Gastrocnemius medialis (tissue), 4 donors: ENCODE measurements around the gene OR8H2. TPM values are rescaled to one million over a fixed set of nuclear protein-coding genes. Genes with fewer than 3 reads are reported as not detected.

Source experiments
- ATAC-seq, 2 donors: fragments of 150-250 bp; one replicate each; pipeline ENCODE4 v1.9.1; 2016
- DNase-seq, 2 donors: peaks; one replicate each; pipeline ENCODE4 v3.0.0-alpha.2; 2019
- H3K27ac ChIP-seq, 4 donors: fragments of 200-600 bp; sonication (generic); 1 replicate in 1 of 4; 2 replicates in 3 of 4; pipeline ENCODE4 v1.5.1; 2016 to 2018; ENCODE audit warnings: mild to moderate bottlenecking in 2 of 4, moderate library complexity in 1 of 4
- H3K27me3 ChIP-seq, 3 donors: fragments of 200-600 bp; sonication (generic) in 2 of 3; 1 replicate in 1 of 3; 2 replicates in 2 of 3; pipeline versions ENCODE4 v1.5.1 to v1.6.0; 2016 to 2019; ENCODE audit warnings: mild to moderate bottlenecking in 1 of 3, moderate library complexity in 1 of 3
- H3K36me3 ChIP-seq, 2 donors: fragments of 200-600 bp; sonication (generic) in 1 of 2; one replicate each; pipeline ENCODE4 v1.5.1; 2017 to 2018
- H3K4me1 ChIP-seq, 2 donors: fragments of 200-600 bp; sonication (generic) in 1 of 2; one replicate each; pipeline ENCODE4 v1.5.1; 2016 to 2017; ENCODE audit warnings: mild to moderate bottlenecking in 2 of 2
- H3K4me3 ChIP-seq, 4 donors: fragments of 200-600 bp; sonication (generic) in 3 of 4; 1 replicate in 1 of 4; 2 replicates in 3 of 4; pipeline ENCODE4 v1.5.1; 2016 to 2019; ENCODE audit warnings: mild to moderate bottlenecking in 2 of 4
- H3K9me3 ChIP-seq, 3 donors: fragments of 200-600 bp; sonication (generic) in 2 of 3; 1 replicate in 1 of 3; 2 replicates in 2 of 3; pipeline ENCODE4 v1.5.1; 2016 to 2019
- POLR2A ChIP-seq, 2 donors: fragments of 450-650 bp; IDR thresholded peaks; one replicate each; pipeline ENCODE4 v1.6.1; 2017; ENCODE audit warnings: antibody characterized with exemption in 2 of 2, mild to moderate bottlenecking in 2 of 2, moderate library complexity in 2 of 2
- in situ Hi-C, 4 donors: fragments of 200-750 bp; cut with MboI; loops; one replicate each; pipeline versions ENCODE4 v1.15.0 to v1.8.0; 2017; ENCODE audit warnings: low sequenced_read_pairs in 4 of 4
- intact Hi-C: fragments of 100-400 bp; cut with DNase I; formaldehyde crosslinking; loops from one replicate; pipeline ENCODE4 v1.15.1; 2023; ENCODE audit warnings: low total_unique reads
- total RNA-seq, 4 donors: library from RNA; depleted of rRNA; stranded (reverse); fragments of >200 nt; gene quantifications; one replicate each; pipeline versions ENCODE4 v1.1.0 to v1.2.3, GENCODE V29; 2016
- TF ChIP-seq, protein P1 (sequence below), 5 experiments: fragments of 450-650 bp in 3 of 5; fragments of 200-600 bp in 2 of 5; sonication (generic) in 2 of 5; IDR thresholded peaks in 4 of 5; conservative IDR thresholded peaks in 1 of 5; 1 replicate in 4 of 5; 2 replicates in 1 of 5; pipeline ENCODE4 v1.5.1; 2016 to 2019; ENCODE audit warnings: antibody characterized with exemption in 5 of 5, mild to moderate bottlenecking in 3 of 5, moderate library complexity in 3 of 5

The OR8H2 gene
- total RNA-seq, 4 donors from 2014 or later = not detected

DNA sequence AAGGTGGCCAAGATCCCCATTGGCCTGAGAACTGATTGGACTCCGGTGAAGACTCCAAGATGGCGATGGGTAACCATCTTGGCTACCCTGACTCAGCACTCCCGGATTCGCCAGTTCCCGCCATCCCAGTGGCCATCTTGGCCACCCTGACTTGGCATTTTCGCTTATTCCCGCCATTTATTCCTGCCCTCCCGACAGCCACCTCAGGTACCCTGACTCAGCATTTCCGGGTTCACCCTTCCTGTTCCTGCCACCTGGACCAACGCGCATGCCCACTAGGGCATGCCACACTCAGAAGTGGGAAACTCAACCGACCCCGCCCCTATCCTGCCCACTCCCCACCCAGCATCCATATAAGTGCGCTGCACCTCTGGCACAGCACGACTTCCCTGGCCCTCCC lies 48.8 kb downstream of the OR8H2 start:
- ATAC-seq (no peak), DNase-seq (no peak)
- TF ChIP-seq, protein P1, sequence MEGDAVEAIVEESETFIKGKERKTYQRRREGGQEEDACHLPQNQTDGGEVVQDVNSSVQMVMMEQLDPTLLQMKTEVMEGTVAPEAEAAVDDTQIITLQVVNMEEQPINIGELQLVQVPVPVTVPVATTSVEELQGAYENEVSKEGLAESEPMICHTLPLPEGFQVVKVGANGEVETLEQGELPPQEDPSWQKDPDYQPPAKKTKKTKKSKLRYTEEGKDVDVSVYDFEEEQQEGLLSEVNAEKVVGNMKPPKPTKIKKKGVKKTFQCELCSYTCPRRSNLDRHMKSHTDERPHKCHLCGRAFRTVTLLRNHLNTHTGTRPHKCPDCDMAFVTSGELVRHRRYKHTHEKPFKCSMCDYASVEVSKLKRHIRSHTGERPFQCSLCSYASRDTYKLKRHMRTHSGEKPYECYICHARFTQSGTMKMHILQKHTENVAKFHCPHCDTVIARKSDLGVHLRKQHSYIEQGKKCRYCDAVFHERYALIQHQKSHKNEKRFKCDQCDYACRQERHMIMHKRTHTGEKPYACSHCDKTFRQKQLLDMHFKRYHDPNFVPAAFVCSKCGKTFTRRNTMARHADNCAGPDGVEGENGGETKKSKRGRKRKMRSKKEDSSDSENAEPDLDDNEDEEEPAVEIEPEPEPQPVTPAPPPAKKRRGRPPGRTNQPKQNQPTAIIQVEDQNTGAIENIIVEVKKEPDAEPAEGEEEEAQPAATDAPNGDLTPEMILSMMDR (IDR thresholded peaks at IDR 0.05 in 4 of 5, conservative IDR thresholded peaks at IDR 0.05 in 1 of 5) = no peak
- no peak for TF ChIP-seq POLR2A (IDR thresholded peaks at IDR 0.05)
- Histone ChIP-seq H3K4me3 (no peak overlapping the region), H3K4me1 (no peaks in the 10 kb centered on the region), H3K9me3 (no peaks in the 10 kb centered on the region), H3K27ac (no peak overlapping the region), H3K36me3 (no peaks in the 10 kb centered on the region), H3K27me3 (no peaks in the 10 kb centered on the region)
- intact Hi-C loops = no loop called here
- in situ Hi-C loops = no loop called here

Other genes with a start within 250 kb of the OR8H2 start
- not detected for gene TRIM51, start 220.4 kb upstream of the OR8H2 start, total RNA-seq
- gene OR5W2, start 189.1 kb upstream of the OR8H2 start, total RNA-seq = not detected
- not detected for gene OR5I1, start 167.3 kb upstream of the OR8H2 start, total RNA-seq
- gene OR10AG1, start 133.7 kb upstream of the OR8H2 start, total RNA-seq = not detected
- gene OR5F1, start 109.1 kb upstream of the OR8H2 start, total RNA-seq = not detected
- not detected for gene OR5AS1, start 76.0 kb upstream of the OR8H2 start, total RNA-seq
- not detected for gene OR8I2, start 10.4 kb upstream of the OR8H2 start, total RNA-seq
- not detected for gene OR8H3, start 18.7 kb downstream of the OR8H2 start, total RNA-seq
- gene OR8J3, start 36.5 kb downstream of the OR8H2 start, total RNA-seq = not detected
- not detected for gene OR8K5, start 56.6 kb downstream of the OR8H2 start, total RNA-seq
- gene OR5J2, start 72.9 kb downstream of the OR8H2 start, total RNA-seq = not detected
- not detected for gene OR5T2, start 130.6 kb downstream of the OR8H2 start, total RNA-seq
- gene OR5T3, start 148.6 kb downstream of the OR8H2 start, total RNA-seq = not detected
- not detected for gene OR5T1, start 170.5 kb downstream of the OR8H2 start, total RNA-seq
- not detected for gene OR8H1, start 188.6 kb downstream of the OR8H2 start, total RNA-seq
- not detected for gene OR8K3, start 211.5 kb downstream of the OR8H2 start, total RNA-seq
- not detected for gene OR8K1, start 242.4 kb downstream of the OR8H2 start, total RNA-seq